Measurements from ENCODE around the gene GLT8D1.
"Not testable (repeated sequence)": the region's sequence is repeated elsewhere in the genome, so short reads cannot be mapped to it uniquely, and the experiment has no call there.

The GLT8D1 gene, protein sequence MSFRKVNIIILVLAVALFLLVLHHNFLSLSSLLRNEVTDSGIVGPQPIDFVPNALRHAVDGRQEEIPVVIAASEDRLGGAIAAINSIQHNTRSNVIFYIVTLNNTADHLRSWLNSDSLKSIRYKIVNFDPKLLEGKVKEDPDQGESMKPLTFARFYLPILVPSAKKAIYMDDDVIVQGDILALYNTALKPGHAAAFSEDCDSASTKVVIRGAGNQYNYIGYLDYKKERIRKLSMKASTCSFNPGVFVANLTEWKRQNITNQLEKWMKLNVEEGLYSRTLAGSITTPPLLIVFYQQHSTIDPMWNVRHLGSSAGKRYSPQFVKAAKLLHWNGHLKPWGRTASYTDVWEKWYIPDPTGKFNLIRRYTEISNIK

DNA sequence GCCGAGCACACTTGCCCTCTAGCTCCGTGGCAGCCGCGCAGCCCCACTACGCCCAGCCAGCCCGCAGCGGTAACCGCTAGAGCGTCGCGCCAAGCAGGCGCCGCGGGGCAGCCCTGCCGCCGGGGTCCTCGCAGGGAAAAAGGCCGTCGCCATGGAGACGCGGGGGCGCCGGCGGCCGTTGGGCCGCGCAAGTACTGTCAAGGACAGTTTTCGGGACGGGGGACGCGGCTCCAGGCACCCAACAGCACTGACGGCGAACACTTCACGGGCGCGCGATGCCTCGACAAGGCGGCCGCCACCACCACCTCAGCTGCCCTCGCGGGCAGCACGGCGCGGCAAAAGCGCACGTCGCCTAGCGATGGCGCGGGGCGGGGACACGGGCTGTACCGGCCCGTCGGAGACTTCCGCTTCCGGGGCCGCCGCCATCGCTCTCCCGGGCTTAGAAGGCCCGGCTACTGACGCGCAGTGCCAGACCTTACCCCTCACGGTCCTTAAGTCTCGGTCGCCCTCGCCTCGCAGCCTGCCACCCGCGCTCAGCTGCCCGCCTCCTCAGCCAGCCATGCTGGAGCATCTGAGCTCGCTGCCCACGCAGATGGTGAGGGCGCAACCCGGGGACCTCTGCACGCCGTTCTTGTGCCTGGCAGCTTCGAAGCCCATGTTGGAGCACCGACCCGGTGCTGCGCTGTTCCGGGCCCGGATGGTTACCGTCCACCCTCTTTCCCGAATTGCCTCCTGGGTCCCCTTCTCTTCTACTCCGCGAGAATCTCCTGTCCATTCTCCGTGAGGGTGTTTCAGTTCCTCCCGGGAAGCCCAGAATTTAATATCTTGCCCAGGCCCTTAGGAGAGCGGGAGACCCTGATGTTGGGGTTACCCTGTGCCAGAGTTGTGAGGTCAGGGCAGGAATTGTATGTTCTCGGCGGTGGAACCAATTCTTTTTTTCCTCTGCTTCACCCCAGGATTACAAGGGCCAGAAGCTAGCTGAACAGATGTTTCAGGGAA lies at the start of gene GLT8D1, which contains the start of gene SPCS1:
TSS of gene GLT8D1 (minus strand) at position 104 of the 999 bp plus-strand sequence. CDS start 5,331 bp downstream, outside the sequence.
TSS of gene SPCS1 (plus strand) at position 419 of the 999 bp plus-strand sequence. CDS start at position 560, 141 bp downstream.
- H3K36me3 Mint-ChIP-seq (ENCODE audit: low read depth) = peaks cover 19% of the 10 kb centered on the region
- no peaks in the 10 kb centered on the region for H3K9me3 Mint-ChIP-seq
- peak; percentile 87 for DNase-seq
- H3K27me3 Mint-ChIP-seq = no peaks in the 10 kb centered on the region
- H3K27ac Mint-ChIP-seq = peak within 1 kb of the TSS; percentile 90
- H3K4me1 Mint-ChIP-seq = peaks cover 37% of the 10 kb centered on the region
- peak; percentile 94 for ATAC-seq
- H3K4me3 Mint-ChIP-seq = peak within 1 kb of the TSS; percentile 94

DNA sequence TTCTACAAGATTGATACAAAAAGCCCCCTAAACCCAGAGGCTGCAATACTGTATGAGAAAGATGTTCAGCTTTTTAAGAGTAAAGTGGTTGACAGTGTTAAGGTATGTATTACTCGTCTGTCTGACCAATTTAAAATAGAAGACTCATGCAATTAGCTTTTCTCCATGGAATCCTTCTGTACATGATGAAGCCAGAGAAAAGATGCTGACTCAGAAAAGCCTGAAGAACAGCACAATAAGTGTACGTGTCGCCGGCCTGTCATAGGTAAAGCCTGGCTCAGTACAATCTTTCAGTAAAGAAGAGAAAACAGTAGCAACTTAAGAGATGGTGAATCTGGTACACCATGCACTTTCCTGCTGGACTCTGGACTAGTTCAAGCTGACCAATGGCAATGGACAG lies 48.8 kb upstream of the GLT8D1 start:
- H3K27me3 Mint-ChIP-seq = no peaks in the 10 kb centered on the region
- DNase-seq (no peak), ATAC-seq (no peak)
- no peak overlapping the region for H3K4me3 Mint-ChIP-seq
- H3K4me1 Mint-ChIP-seq = peaks cover 1% of the 10 kb centered on the region
- H3K9me3 Mint-ChIP-seq = no peaks in the 10 kb centered on the region
- peaks cover 31% of the 10 kb centered on the region for H3K36me3 Mint-ChIP-seq (ENCODE audit: low read depth)
- no peak overlapping the region for H3K27ac Mint-ChIP-seq

DNA sequence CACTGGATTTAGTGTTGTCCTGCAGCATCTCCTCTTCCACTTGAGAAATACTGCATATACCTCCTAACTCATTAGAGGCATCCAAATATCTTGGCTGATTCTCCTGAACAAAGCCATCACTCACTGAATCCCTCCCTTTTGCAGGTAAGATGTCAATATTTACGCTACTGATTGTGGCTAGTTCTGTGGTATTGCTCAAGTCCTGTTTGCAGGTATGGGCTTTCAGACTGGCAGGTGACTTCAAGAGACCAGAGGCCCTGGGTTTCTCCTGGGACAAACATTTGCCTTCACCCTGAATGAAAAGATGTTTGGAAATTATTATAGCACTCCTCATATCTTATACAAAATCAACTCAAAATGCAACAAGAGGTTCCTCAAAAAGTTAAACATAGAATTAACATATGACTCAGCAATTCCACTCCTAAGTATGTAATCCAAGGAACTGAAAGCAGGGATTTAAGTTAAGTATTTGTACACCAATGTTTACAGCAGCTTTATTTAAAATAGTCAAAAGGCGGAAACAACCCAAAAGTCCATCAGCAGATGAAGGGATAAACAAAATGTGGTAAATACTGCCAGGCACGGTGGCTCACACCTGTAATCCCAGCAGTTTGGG lies 46.6 kb upstream of the GLT8D1 start:
- DNase-seq = no peak
- Mint-ChIP-seq H3K9me3 (no peaks in the 10 kb centered on the region), H3K27me3 (no peaks in the 10 kb centered on the region), H3K27ac (no peak overlapping the region), H3K36me3 (ENCODE audit: low read depth) (peaks cover 27% of the 10 kb centered on the region), H3K4me1 (no peaks in the 10 kb centered on the region), H3K4me3 (no peak overlapping the region)
- no peak for ATAC-seq

DNA sequence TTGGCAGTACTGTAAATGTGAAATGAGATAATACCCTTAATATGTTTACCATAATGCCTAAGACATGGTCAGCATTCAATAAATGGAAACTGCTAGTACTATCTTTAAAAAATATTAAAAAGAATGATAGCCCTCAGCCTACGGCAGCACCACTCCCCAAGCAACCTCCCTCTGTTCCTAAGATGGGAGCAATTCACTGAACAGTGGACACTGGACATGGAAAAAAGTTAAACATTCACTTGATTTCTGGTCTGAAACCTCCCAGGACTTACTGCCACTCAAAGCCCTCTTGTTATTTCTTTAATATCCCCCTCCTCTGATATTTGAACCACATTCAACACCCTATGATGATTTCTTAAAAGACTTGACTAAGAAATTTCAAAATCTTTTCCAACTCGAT lies 38.1 kb upstream of the GLT8D1 start:
- Mint-ChIP-seq H3K27me3 (no peaks in the 10 kb centered on the region), H3K4me3 (no peak overlapping the region), H3K4me1 (no peaks in the 10 kb centered on the region), H3K27ac (no peak overlapping the region), H3K9me3 (no peaks in the 10 kb centered on the region), H3K36me3 (ENCODE audit: low read depth) (peaks cover 32% of the 10 kb centered on the region)
- ATAC-seq (no peak), DNase-seq (no peak)

DNA sequence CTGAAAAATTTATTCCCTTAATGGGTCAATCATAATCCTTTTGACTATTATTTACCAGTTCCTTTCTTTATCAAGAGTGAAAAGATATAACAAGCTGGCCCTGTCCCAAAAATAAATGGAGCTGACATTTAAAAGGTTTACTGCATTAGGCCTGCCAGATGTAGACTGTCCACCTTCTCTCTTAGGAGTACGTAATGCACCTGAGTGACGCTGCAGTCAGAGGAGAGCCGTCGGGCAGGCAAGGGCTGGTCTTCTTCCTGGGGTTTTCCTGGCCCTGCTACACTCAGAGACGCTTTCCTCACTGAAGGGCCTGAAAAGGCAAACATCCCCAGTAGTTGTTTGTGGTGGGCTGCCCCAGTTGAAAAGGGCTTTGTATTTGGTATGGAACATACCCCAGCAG lies 37.6 kb upstream of the GLT8D1 start:
- Mint-ChIP-seq H3K9me3 (no peaks in the 10 kb centered on the region), H3K27ac (no peak overlapping the region), H3K36me3 (ENCODE audit: low read depth) (peaks cover 27% of the 10 kb centered on the region), H3K4me1 (no peaks in the 10 kb centered on the region), H3K27me3 (no peaks in the 10 kb centered on the region), H3K4me3 (no peak overlapping the region)
- DNase-seq (no peak), ATAC-seq (no peak)

DNA sequence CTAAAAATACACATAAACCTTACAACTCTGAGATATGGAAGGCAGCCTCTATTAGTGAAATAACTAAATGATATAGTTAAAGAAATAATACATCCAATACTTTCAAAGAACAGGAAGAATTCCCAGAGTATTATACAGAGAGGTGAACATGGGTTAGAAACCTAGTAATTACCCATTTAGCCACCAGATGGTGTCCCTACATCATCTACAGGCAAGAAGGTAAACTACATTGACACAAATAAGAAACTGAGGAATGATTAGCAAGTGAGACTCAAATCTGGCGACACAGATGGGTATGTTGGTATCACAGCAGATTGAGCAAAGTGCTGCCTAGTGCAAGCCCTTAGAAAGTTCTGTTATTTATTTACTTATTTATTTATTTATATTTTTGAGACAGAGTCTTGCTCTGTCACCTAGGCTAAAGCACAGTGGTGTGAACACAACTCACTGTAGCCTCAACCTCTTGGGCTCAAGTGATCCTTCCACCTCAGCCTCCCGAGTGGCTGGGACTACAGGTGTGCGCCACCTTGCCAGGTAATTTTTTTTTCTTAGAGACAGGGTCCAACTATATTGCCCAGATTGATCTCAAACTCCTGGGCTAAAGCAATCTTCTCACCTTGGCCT lies 36.9 kb upstream of the GLT8D1 start:
- DNase-seq = no peak
- no peak for ATAC-seq
- Mint-ChIP-seq H3K4me1 (no peaks in the 10 kb centered on the region), H3K36me3 (ENCODE audit: low read depth) (peaks cover 27% of the 10 kb centered on the region), H3K9me3 (no peaks in the 10 kb centered on the region), H3K27me3 (no peaks in the 10 kb centered on the region), H3K4me3 (no peak overlapping the region), H3K27ac (no peak overlapping the region)

DNA sequence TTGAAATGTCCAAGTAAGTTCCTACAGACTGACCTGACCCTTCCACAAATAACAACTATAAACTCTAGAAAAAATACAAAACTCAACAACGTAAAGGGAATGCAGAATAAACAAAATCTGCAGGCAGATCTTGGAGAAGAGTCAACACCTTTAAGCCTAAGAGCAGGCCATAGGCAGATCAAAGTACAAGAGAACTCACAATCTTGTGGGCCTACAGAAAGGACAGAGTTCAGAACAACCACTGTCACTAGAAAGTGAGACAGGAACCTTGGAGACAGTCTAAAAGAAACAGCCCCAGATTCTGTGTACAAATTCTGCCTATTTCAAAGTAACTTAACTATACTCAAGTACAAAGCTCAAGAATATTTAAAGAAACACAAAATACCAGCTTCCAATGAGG lies 34.1 kb upstream of the GLT8D1 start:
- H3K36me3 Mint-ChIP-seq (ENCODE audit: low read depth) = peaks cover 33% of the 10 kb centered on the region
- DNase-seq (no peak), ATAC-seq (no peak)
- no peaks in the 10 kb centered on the region for H3K9me3 Mint-ChIP-seq
- no peak overlapping the region for H3K4me3 Mint-ChIP-seq
- H3K27ac Mint-ChIP-seq = no peak overlapping the region
- H3K27me3 Mint-ChIP-seq = no peaks in the 10 kb centered on the region
- H3K4me1 Mint-ChIP-seq = no peaks in the 10 kb centered on the region

DNA sequence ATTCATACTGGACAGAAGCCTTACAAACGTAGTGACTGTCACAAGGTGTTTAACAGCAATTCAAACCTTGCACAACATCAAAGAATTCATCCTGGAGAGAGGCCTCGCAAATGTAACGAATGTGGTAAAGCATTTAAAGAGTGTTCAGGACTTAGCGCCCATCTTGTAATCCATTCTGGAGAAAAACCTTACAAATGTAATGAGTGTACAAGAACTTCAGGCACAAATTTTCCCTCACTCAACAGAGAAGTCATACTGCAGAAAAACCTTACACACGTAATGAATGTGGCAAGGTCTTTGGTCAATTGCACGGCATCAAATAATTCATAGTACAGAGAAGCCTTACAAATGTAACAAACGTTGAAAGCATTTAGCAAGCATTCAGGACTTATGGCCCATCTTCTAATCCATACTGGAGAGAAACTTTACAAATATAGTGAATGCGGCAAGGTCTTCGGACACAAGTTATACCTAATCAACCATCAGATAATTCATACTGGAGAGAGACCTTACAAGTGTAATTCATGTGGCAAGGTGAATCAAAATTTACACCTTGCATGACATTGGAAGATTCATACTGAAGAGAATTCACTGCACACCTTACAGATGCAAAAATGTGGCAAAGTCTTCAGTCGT lies 27.8 kb upstream of the GLT8D1 start:
- Mint-ChIP-seq H3K27me3 (no peaks in the 10 kb centered on the region), H3K9me3 (peaks cover 26% of the 10 kb centered on the region), H3K36me3 (ENCODE audit: low read depth) (peaks cover 73% of the 10 kb centered on the region), H3K4me3 (no peak overlapping the region), H3K27ac (no peak overlapping the region), H3K4me1 (peaks cover 4% of the 10 kb centered on the region)
- ATAC-seq (no peak), DNase-seq (no peak)

DNA sequence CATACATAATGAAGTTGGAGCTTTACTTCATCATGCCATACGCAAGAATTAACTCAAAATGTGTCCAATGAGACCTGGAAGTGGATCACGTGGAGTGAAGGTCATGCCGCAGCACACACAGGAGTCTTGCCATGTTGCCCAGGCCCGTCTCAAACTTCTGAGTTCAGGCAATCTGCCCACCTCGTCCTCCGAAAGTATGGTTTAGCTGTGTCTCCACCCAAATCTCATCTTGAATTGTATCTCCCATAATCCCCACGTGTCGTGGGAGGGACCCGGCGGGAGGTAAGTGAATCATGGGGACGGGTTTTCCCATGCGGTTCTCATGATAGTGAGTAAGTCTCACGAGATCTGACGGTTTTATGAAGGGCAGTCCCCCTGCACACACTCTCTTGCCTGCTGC lies 26.0 kb upstream of the GLT8D1 start:
- H3K36me3 Mint-ChIP-seq (ENCODE audit: low read depth) = peaks cover 76% of the 10 kb centered on the region
- DNase-seq (no peak), ATAC-seq (no peak)
- peaks cover 27% of the 10 kb centered on the region for H3K9me3 Mint-ChIP-seq
- H3K27me3 Mint-ChIP-seq = no peaks in the 10 kb centered on the region
- no peak overlapping the region for H3K4me3 Mint-ChIP-seq
- H3K4me1 Mint-ChIP-seq = peaks cover 4% of the 10 kb centered on the region
- no peak overlapping the region for H3K27ac Mint-ChIP-seq

DNA sequence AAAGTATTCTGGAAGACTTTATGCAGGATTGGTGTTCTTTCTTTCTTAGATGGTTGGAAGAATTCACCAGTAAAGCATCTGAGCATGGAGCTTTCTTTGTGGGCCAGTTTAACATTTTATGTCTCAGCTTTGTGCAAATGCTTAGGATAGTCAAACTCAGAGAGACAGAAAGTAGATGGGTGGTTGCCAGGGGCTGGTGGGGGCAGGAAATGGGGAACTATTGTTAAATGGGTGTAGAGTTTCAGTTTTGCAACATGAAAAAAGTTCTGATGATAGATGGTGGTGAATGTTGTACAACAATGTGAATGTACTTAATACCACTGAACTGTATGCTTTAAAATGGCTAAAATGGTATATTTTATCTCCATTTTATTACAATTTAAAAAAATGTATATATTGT lies 25.1 kb upstream of the GLT8D1 start:
- DNase-seq (no peak), ATAC-seq (no peak)
- Mint-ChIP-seq H3K27me3 (no peaks in the 10 kb centered on the region), H3K4me3 (no peak overlapping the region), H3K36me3 (ENCODE audit: low read depth) (peaks cover 72% of the 10 kb centered on the region), H3K27ac (no peak overlapping the region), H3K4me1 (peaks cover 4% of the 10 kb centered on the region), H3K9me3 (peaks cover 27% of the 10 kb centered on the region)

DNA sequence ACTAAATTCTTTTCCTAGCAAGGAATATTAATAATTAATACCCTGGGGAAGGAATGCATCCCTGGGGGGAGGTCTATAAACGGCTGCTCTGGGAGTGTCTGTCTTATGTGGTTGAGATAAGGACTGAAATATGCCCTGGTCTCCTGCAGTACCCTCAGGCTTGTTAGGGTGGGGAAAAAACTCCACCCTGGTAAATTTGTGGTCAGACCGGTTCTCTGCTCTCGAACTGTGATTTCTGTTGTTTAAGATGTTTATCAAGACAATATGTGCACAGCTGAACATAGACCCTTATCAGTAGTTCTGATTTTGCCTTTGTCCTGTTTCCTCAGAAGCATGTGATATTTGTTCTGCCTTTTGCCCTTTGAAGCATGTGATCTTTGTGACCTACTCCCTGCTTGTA lies 23.2 kb upstream of the GLT8D1 start:
- H3K4me1 Mint-ChIP-seq, H3K4me3 Mint-ChIP-seq, H3K27me3 Mint-ChIP-seq, DNase-seq, H3K27ac Mint-ChIP-seq, ATAC-seq: not testable (repeated sequence)
- peaks cover 27% of the 10 kb centered on the region for H3K9me3 Mint-ChIP-seq
- peaks cover 53% of the 10 kb centered on the region for H3K36me3 Mint-ChIP-seq (ENCODE audit: low read depth)

DNA sequence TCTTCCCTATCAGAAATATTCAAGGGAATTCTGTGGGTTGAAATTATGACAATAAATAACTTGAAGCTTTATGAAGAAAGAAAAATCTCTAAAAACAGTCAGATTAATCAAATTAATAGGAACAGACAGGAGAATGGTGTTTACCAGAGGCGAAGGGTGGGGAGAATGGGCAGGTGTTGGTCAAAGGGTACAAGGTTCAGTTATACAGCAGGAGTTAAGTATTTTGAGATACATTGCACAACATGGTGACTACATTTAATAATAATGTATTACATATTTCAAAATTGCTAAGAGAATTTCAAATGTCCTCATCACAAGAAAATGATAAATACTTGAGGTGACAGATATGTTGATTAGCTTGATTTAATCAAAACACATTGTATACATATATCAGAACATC lies 18.9 kb upstream of the GLT8D1 start:
- H3K4me3 Mint-ChIP-seq = no peak overlapping the region
- H3K36me3 Mint-ChIP-seq (ENCODE audit: low read depth) = peaks cover 17% of the 10 kb centered on the region
- ATAC-seq = no peak
- H3K27me3 Mint-ChIP-seq = no peaks in the 10 kb centered on the region
- H3K4me1 Mint-ChIP-seq = peaks cover 28% of the 10 kb centered on the region
- H3K27ac Mint-ChIP-seq = no peak overlapping the region
- H3K9me3 Mint-ChIP-seq = peaks cover 8% of the 10 kb centered on the region
- no peak for DNase-seq

DNA sequence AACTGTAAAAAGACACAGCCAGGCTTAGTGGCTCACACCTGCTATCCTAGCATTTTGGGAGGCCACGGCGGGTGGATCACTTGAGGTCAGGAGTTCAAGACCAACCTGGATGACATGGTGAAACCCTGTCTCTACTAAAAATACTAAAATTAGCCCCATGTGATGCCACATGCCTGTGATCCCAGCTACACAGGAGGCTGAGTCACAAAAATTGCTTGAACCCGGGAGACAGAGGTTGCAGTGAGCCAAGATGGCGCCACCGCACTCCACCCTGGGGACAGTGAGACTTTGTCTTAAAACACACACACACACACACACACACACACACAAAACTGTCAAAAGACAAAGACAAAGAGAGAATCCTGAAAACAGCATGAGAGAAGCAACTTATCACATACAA lies 18.3 kb upstream of the GLT8D1 start:
- H3K27ac Mint-ChIP-seq = no peak overlapping the region
- ATAC-seq (no peak), DNase-seq (no peak)
- no peaks in the 10 kb centered on the region for H3K27me3 Mint-ChIP-seq
- H3K4me3 Mint-ChIP-seq = no peak overlapping the region
- peaks cover 28% of the 10 kb centered on the region for H3K4me1 Mint-ChIP-seq
- peaks cover 19% of the 10 kb centered on the region for H3K36me3 Mint-ChIP-seq (ENCODE audit: low read depth)
- peaks cover 6% of the 10 kb centered on the region for H3K9me3 Mint-ChIP-seq

DNA sequence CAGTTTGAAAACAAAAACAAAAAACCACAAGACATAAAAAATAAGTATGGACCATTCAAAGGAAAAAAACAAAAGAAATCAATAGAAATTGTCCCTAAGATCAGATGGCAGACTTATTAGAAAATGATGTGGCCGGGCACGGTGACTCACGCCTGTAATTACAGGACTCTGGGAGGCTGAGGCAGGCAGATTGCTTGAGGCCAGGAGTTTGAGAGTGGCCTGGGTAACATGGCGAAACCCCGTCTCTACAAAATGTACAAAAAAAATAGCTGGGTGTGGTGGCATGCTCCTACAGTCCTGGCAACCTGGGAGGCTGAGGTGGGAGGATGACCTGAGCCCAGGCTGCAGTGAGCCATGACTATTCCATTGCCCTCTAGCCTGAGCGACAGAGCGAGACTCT lies 16.9 kb upstream of the GLT8D1 start:
- DNase-seq = no peak
- Mint-ChIP-seq H3K4me1 (peaks cover 28% of the 10 kb centered on the region), H3K9me3 (no peaks in the 10 kb centered on the region), H3K36me3 (ENCODE audit: low read depth) (peaks cover 11% of the 10 kb centered on the region), H3K27me3 (no peaks in the 10 kb centered on the region), H3K4me3 (no peak overlapping the region), H3K27ac (peak overlapping the region; percentile 22)
- ATAC-seq = no peak

Measured in activated naive CD8-positive, alpha-beta T cell treated with anti-CD3 and anti-CD28 coated beads, Interleukin-2, amount 50 U/mL, for 24 hours (primary cell).